Kidney epithelial cell (primary cell): ENCODE results near the gene SYT1. TPM values are rescaled to one million over a fixed set of nuclear protein-coding genes. Genes with fewer than 3 reads are reported as not detected.
"Not testable (repeated sequence)": the region's sequence is repeated elsewhere in the genome, so short reads cannot be mapped to it uniquely, and the experiment has no call there.

Experiments used
- DNase-seq: peaks from one replicate; pipeline ENCODE4 v3.0.0-alpha.2; 2010; ENCODE audit warnings: low read depth
- H3K27me3 ChIP-seq: 2 replicates; pipeline ENCODE4 v1.6.0; 2011; ENCODE audit warnings: low read length; ENCODE audit not compliant: control insufficient read depth, insufficient read depth
- H3K36me3 ChIP-seq: 2 replicates; pipeline ENCODE4 v1.5.1; 2011; ENCODE audit warnings: low read length; ENCODE audit not compliant: control insufficient read depth, insufficient read depth
- H3K4me3 ChIP-seq: 2 replicates; pipeline ENCODE4 v1.5.1; 2011; ENCODE audit warnings: low read depth, mild to moderate bottlenecking, control low read depth, low read length
- CTCF ChIP-seq: IDR thresholded peaks from 2 replicates; pipeline ENCODE4 v1.5.1; 2011; ENCODE audit warnings: mild to moderate bottlenecking, moderate library complexity, low read length, control low read depth, inconsistent platforms; ENCODE audit not compliant: insufficient read depth, poor library complexity, severe bottlenecking
- total RNA-seq: library from RNA; depleted of rRNA; stranded (reverse); fragments of >200 nt; gene quantifications from 2 replicates; pipeline ENCODE4 v1.2.3, GENCODE V29; 2015

Gene SYT1
- total RNA-seq, 1 donor from 2014 or later: 7.4 TPM

- no peaks in the 10 kb centered on the region for H3K27me3 ChIP-seq
- H3K36me3 ChIP-seq: no peaks in the 10 kb centered on the region
- no peak overlapping the region for H3K4me3 ChIP-seq
- TF ChIP-seq CTCF: no peak
- no peak for DNase-seq
Measured at GRCh38 chr12:79423560-79423959, 559.0 kb downstream of the SYT1 start.

GRCh38 chr12:79424109-79424721 lies 559.6 kb downstream of the SYT1 start:
- Histone ChIP-seq H3K36me3 (no peaks in the 10 kb centered on the region), H3K27me3 (no peaks in the 10 kb centered on the region), H3K4me3 (no peak overlapping the region)
- peak; percentile 90 for DNase-seq
- TF ChIP-seq CTCF: no peak

- no peak for DNase-seq
Measured at GRCh38 chr12:79426121-79426520, 561.5 kb downstream of the SYT1 start.

GRCh38 chr12:79426744-79427143 lies 562.2 kb downstream of the SYT1 start:
- not testable (repeated sequence) for H3K36me3 ChIP-seq, H3K27me3 ChIP-seq, H3K4me3 ChIP-seq, DNase-seq

More at GRCh38 chr12:79426121-79426520, 561.5 kb downstream of the SYT1 start:
- Histone ChIP-seq H3K4me3 (no peak overlapping the region), H3K27me3 (no peaks in the 10 kb centered on the region), H3K36me3 (no peaks in the 10 kb centered on the region)
- no peak for TF ChIP-seq CTCF

- no peaks in the 10 kb centered on the region for H3K27me3 ChIP-seq
- DNase-seq: no peak
- TF ChIP-seq CTCF: no peak
- H3K4me3 ChIP-seq: no peak overlapping the region
- no peaks in the 10 kb centered on the region for H3K36me3 ChIP-seq
Measured at GRCh38 chr12:79433465-79434072, 569.0 kb downstream of the SYT1 start.

- TF ChIP-seq CTCF: no peak
- DNase-seq: no peak
- Histone ChIP-seq H3K4me3 (no peak overlapping the region), H3K36me3 (no peaks in the 10 kb centered on the region), H3K27me3 (no peaks in the 10 kb centered on the region)
Measured at GRCh38 chr12:79434561-79434960, 570.0 kb downstream of the SYT1 start.
